GM12878 (cell line): ENCODE results near the gene TUBGCP3.

ENCODE experiments used
- CREB1 ChIP-seq: IDR thresholded peaks from 2 replicates; pipeline ENCODE4 v1.6.1; 2012; ENCODE audit warnings: low read depth, mild to moderate bottlenecking, inconsistent platforms
- CTCF ChIP-seq, 3 experiments: IDR thresholded peaks in 2 of 3; conservative IDR thresholded peaks in 1 of 3; 2 replicates each; pipeline ENCODE4 v1.5.1; 2011; ENCODE audit warnings: low read depth in 3 of 3, low read length in 3 of 3, mild to moderate bottlenecking in 3 of 3, control low read depth in 2 of 3, moderate library complexity in 2 of 3, inconsistent platforms in 1 of 3, mixed read lengths in 1 of 3; ENCODE audit not compliant: control insufficient read depth in 2 of 3, insufficient read depth in 1 of 3; ENCODE audit errors: extremely low read depth in 1 of 3
- EGR1 ChIP-seq, 2 experiments: IDR thresholded peaks; 1 replicate in 1 of 2; 2 replicates in 1 of 2; pipeline ENCODE4 v1.6.1; 2011 to 2012; ENCODE audit warnings: low read depth in 2 of 2, low read length in 2 of 2, borderline replicate concordance in 1 of 2, mild to moderate bottlenecking in 1 of 2, moderate library complexity in 1 of 2
- EP300 ChIP-seq, 2 experiments: fragments of 150-350 bp in 1 of 2; IDR thresholded peaks; 2 replicates each; pipeline ENCODE4 v1.6.1; 2011 to 2012; ENCODE audit warnings: low read depth in 2 of 2, low read length in 2 of 2, borderline replicate concordance in 1 of 2, improper control_type of control experiment in 1 of 2, inconsistent platforms in 1 of 2; ENCODE audit not compliant: control insufficient read depth in 1 of 2
- EZH2 ChIP-seq: IDR thresholded peaks from 2 replicates; pipeline ENCODE4 v1.6.1; 2012; ENCODE audit warnings: low read depth, mild to moderate bottlenecking, control low read depth, inconsistent platforms, low read length, borderline replicate concordance; ENCODE audit not compliant: control insufficient read depth
- MXI1 ChIP-seq: fragments of 150-350 bp; IDR thresholded peaks from 2 replicates; pipeline ENCODE4 v1.6.1; 2011; ENCODE audit warnings: low read depth, mild to moderate bottlenecking, inconsistent platforms, low read length, improper control_type of control experiment
- POLR2AphosphoS5 ChIP-seq: IDR thresholded peaks from 2 replicates; pipeline ENCODE4 v1.6.1; 2011; ENCODE audit warnings: mild to moderate bottlenecking, low read length, inconsistent platforms
- RAD21 ChIP-seq: IDR thresholded peaks from 2 replicates; pipeline ENCODE4 v1.6.1; 2011; ENCODE audit warnings: mild to moderate bottlenecking, low read depth, low read length, moderate library complexity; ENCODE audit not compliant: insufficient read depth
- SMAD1 ChIP-seq: fragments of 450-650 bp; IDR thresholded peaks from 2 replicates; pipeline ENCODE4 v1.6.1; 2018; ENCODE audit warnings: mild to moderate bottlenecking, low read depth; ENCODE audit not compliant: partially characterized antibody
- YY1 ChIP-seq: IDR thresholded peaks from 2 replicates; pipeline ENCODE4 v1.6.1; 2011; ENCODE audit warnings: low read depth, mild to moderate bottlenecking, low read length

GRCh38 chr13:112455476-112456059 is 132.4 kb downstream of the TUBGCP3 start:
- TF ChIP-seq RAD21 (no peak), CTCF (IDR thresholded peaks at IDR 0.05 in 2 of 3, conservative IDR thresholded peaks at IDR 0.05 in 1 of 3; ENCODE audit: control insufficient read depth in 2 of 3, extremely low read depth in 1 of 3, insufficient read depth in 1 of 3, low read depth in 3 of 3, low read length in 3 of 3) (no peak), POLR2AphosphoS5 (no peak), EGR1 (IDR thresholded peaks at IDR 0.05; ENCODE audit: borderline replicate concordance in 1 of 2, low read depth in 2 of 2, low read length in 2 of 2) (no peak), YY1 (no peak), EZH2 (no peak), CREB1 (no peak), MXI1 (no peak), EP300 (IDR thresholded peaks at IDR 0.05; ENCODE audit: borderline replicate concordance in 1 of 2, control insufficient read depth in 1 of 2, low read depth in 2 of 2, low read length in 2 of 2) (no peak), SMAD1 (no peak)
